ENCODE measurements around the gene GMPR2.
"Not testable (repeated sequence)": the region's sequence is repeated elsewhere in the genome, so short reads cannot be mapped to it uniquely, and the experiment has no call there.

The GMPR2 gene

GRCh38 chr14:24237463-24237955, 4.8 kb downstream of the GMPR2 start:
- no peak for DNase-seq (ENCODE audit: low read depth)
- H3K4me3 ChIP-seq (ENCODE audit: control insufficient read depth, low read depth, low read length) = no peak overlapping the region
- TF ChIP-seq, protein P1, sequence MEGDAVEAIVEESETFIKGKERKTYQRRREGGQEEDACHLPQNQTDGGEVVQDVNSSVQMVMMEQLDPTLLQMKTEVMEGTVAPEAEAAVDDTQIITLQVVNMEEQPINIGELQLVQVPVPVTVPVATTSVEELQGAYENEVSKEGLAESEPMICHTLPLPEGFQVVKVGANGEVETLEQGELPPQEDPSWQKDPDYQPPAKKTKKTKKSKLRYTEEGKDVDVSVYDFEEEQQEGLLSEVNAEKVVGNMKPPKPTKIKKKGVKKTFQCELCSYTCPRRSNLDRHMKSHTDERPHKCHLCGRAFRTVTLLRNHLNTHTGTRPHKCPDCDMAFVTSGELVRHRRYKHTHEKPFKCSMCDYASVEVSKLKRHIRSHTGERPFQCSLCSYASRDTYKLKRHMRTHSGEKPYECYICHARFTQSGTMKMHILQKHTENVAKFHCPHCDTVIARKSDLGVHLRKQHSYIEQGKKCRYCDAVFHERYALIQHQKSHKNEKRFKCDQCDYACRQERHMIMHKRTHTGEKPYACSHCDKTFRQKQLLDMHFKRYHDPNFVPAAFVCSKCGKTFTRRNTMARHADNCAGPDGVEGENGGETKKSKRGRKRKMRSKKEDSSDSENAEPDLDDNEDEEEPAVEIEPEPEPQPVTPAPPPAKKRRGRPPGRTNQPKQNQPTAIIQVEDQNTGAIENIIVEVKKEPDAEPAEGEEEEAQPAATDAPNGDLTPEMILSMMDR (IDR thresholded peaks at IDR 0.05; ENCODE audit: control insufficient read depth, insufficient read depth, low read depth, low read length, missing control alignments) = no peak

GRCh38 chr14:24238123-24238522, 5.4 kb downstream of the GMPR2 start:
- DNase-seq (ENCODE audit: low read depth) = no peak
- H3K4me3 ChIP-seq (ENCODE audit: control insufficient read depth, low read depth, low read length) = no peak overlapping the region
- TF ChIP-seq, protein P1 (IDR thresholded peaks at IDR 0.05; ENCODE audit: control insufficient read depth, insufficient read depth, low read depth, low read length, missing control alignments) = no peak

DNA sequence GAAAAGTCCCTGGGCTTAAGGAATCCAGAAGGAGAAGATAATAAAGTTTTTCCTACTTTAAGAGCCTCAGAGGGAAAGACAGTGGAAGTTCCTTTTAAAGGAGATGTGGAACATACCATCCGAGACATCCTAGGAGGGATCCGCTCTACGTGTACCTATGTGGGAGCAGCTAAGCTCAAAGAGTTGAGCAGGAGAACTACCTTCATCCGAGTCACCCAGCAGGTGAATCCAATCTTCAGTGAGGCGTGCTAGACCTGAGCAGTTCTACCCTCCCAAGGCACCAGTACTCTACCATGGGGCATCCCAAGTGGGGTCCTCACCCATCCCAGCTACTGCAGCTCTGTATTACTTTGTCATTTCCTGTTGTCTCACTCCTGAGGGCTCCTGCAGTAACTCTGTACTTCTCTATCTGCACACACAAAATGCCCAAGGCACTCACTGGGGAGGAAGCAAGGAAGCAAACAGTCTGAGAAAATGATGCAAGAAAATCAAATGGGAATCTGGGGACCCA, 5.9 kb downstream of the GMPR2 start:
- DNase-seq (ENCODE audit: low read depth) = no peak
- TF ChIP-seq, protein P1 (IDR thresholded peaks at IDR 0.05; ENCODE audit: control insufficient read depth, insufficient read depth, low read depth, low read length, missing control alignments) = no peak
- H3K4me3 ChIP-seq (ENCODE audit: control insufficient read depth, low read depth, low read length) = no peak overlapping the region

GRCh38 chr14:24240110-24240918, 7.6 kb downstream of the GMPR2 start:
- H3K4me3 ChIP-seq (ENCODE audit: control insufficient read depth, low read depth, low read length) = no peak overlapping the region
- TF ChIP-seq, protein P1 (IDR thresholded peaks at IDR 0.05; ENCODE audit: control insufficient read depth, insufficient read depth, low read depth, low read length, missing control alignments) = no peak

DNA sequence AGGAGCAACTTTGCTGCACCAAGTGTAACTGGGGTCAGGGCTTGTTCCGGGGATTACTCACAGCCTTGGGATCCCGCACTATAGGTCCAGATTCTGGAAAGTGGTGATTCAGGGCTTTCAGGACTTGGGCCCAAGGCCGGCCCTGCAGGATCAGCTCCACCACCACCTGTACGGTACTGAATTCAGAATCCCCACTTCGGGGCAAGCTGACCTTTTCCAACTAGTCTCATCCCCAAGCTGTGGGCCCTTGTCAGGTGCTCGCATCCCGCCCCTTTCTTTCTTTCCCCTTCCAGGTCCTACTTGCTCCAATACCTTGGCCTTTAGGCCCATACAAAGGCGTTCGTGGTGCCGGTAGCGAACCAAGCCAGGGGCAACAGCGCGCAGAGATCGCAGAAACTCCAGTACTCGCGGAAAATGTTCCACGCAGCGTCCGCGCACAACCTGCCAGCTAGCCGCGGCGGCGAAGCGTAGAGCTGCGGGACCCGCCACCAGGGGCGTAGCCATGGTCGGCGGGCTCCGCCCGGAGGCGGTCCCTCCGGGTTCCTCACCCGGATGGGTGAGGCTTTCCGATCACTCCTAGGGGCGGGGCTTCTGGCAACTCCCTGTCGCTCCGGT, 9.2 kb downstream of the GMPR2 start:
- peak; percentile 63 for DNase-seq (ENCODE audit: low read depth)
- peak overlapping the region; percentile 85 for H3K4me3 ChIP-seq (ENCODE audit: control insufficient read depth, low read depth, low read length)
- TF ChIP-seq, protein P1 (IDR thresholded peaks at IDR 0.05; ENCODE audit: control insufficient read depth, insufficient read depth, low read depth, low read length, missing control alignments) = peak; percentile 54

More at GRCh38 chr14:24240110-24240918, 7.6 kb downstream of the GMPR2 start:
- no peak for DNase-seq (ENCODE audit: low read depth)

DNA sequence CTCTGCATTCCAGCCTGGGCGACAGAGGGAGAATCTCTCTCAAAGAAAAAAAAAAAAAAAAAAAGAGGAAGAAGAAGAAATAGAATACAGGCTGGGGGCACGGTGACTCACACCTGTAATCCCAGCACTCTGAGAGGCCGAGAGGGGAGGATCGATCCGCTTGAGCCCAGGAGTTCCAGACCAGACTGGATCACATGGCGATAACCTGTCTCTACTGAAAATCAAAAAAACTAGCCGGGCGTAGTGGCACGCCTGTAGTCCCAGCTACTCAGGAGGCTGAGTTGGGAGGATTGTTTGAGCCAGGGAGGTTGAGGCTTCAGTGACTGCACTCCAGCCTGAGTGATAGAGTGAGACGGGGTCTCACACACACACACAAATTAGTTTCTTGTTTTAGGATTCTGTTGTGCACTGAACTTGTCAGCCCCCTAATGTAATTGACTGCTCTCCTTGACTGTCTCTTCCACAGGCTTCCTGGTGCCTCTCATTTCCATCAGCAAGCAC, 10.7 kb downstream of the GMPR2 start:
- H3K4me3 ChIP-seq (ENCODE audit: control insufficient read depth, low read depth, low read length) = peak overlapping the region; percentile 85
- no peak for DNase-seq (ENCODE audit: low read depth)
- TF ChIP-seq, protein P1 (IDR thresholded peaks at IDR 0.05; ENCODE audit: control insufficient read depth, insufficient read depth, low read depth, low read length, missing control alignments) = no peak

- DNase-seq (ENCODE audit: low read depth); H3K4me3 ChIP-seq (ENCODE audit: control insufficient read depth, low read depth, low read length): not testable (repeated sequence)
Observed at GRCh38 chr14:24245350-24245749, 12.6 kb downstream of the GMPR2 start.

All from AG09309 (cell line).